Activated CD4-positive, alpha-beta T cell treated with anti-CD3 and anti-CD28 coated beads for 36 hours (primary cell): ENCODE measurements around the gene ARHGAP23. TPM values are rescaled to one million over a fixed set of nuclear protein-coding genes. Genes with fewer than 3 reads are reported as not detected.
"Not testable (repeated sequence)": the region's sequence is repeated elsewhere in the genome, so short reads cannot be mapped to it uniquely, and the experiment has no call there.

Experiments
- ATAC-seq: fragments of 200-7000 bp; cut with Tn5 transposase; one replicate; pipeline ENCODE4 v1.10.0; 2021; ENCODE audit warnings: mild to moderate bottlenecking, moderate library complexity
- CTCF ChIA-PET: fragments of 350-600 bp; sonication (Branson Sonifier 250); formaldehyde crosslinking; loops from one replicate; lab custom pipeline; 2021; ENCODE audit warnings: antibody characterized with exemption; lab: Charles Lee
- POLR2A ChIA-PET: fragments of 350-600 bp; sonication (Branson Sonifier 250); formaldehyde crosslinking; loops from one replicate; lab custom pipeline; 2021; ENCODE audit warnings: antibody characterized with exemption, inconsistent platforms; lab: Charles Lee
- DNase-seq: peaks from one replicate; pipeline ENCODE4 v3.0.0-alpha.2; 2020
- H3K27ac Mint-ChIP-seq: one replicate; pipeline ENCODE4 v1.8.0; 2021; ENCODE audit warnings: mixed read lengths
- H3K27me3 Mint-ChIP-seq: one replicate; pipeline ENCODE4 v1.8.0; 2021; ENCODE audit warnings: mixed read lengths
- H3K36me3 Mint-ChIP-seq: one replicate; pipeline ENCODE4 v1.8.0; 2021; ENCODE audit warnings: low read depth, mixed read lengths
- H3K4me1 Mint-ChIP-seq: one replicate; pipeline ENCODE4 v1.8.0; 2021; ENCODE audit warnings: mixed read lengths
- H3K4me3 Mint-ChIP-seq: one replicate; pipeline ENCODE4 v1.8.0; 2021; ENCODE audit warnings: mild to moderate bottlenecking, moderate library complexity, mixed read lengths
- H3K9me3 Mint-ChIP-seq: one replicate; pipeline ENCODE4 v1.8.0; 2021; ENCODE audit warnings: low read depth, mixed read lengths
- intact Hi-C, 2 experiments: fragments of 100-400 bp; cut with DNase I in 1 of 2; cut with micrococcal nuclease in 1 of 2; formaldehyde crosslinking; loops; one replicate each; pipeline versions ENCODE4 v1.14.2 to v1.15.1; 2022 to 2024; cut with DNase I, micrococcal nuclease
- total RNA-seq, 2 experiments: library from RNA; stranded (reverse); gene quantifications; one replicate each; pipeline ENCODE4 v1.2.3, GENCODE V29; 2021

Gene ARHGAP23
- total RNA-seq, 2 experiments from 2014 or later, result 0.55 to 0.86 TPM

- Mint-ChIP-seq H3K27me3 (no peaks in the 10 kb centered on the region), H3K9me3 (no peaks in the 10 kb centered on the region), H3K4me1 (no peaks in the 10 kb centered on the region), H3K36me3 (no peaks in the 10 kb centered on the region), H3K27ac (no peak overlapping the region), H3K4me3 (no peak overlapping the region)
- DNase-seq, result no peak
- ATAC-seq, result no peak
- CTCF ChIA-PET, result interaction anchor here (1.6 kb wide), 1 partner anchor 25 kb away, joined by 3 read pairs; no protein-coding TSS in a partner anchor
- POLR2A ChIA-PET, result no interaction called here
- intact Hi-C loops, result no loop called here
These were observed 36.6 kb downstream of the ARHGAP23 start for GRCh38 chr17:38464723-38465390.

GRCh38 chr17:38465391-38466345, 37.4 kb downstream of the ARHGAP23 start:
- DNase-seq, result no peak
- Mint-ChIP-seq H3K36me3 (no peaks in the 10 kb centered on the region), H3K27ac (no peak overlapping the region), H3K9me3 (no peaks in the 10 kb centered on the region), H3K4me1 (no peaks in the 10 kb centered on the region), H3K27me3 (no peaks in the 10 kb centered on the region), H3K4me3 (no peak overlapping the region)
- POLR2A ChIA-PET, result no interaction called here
- CTCF ChIA-PET, result interaction anchor here (1.6 kb wide), 1 partner anchor 25 kb away, joined by 3 read pairs; no protein-coding TSS in a partner anchor
- no peak for ATAC-seq
- intact Hi-C loops, result no loop called here

- Mint-ChIP-seq H3K9me3 (no peaks in the 10 kb centered on the region), H3K4me1 (no peaks in the 10 kb centered on the region), H3K4me3 (no peak overlapping the region), H3K27ac (no peak overlapping the region), H3K27me3 (no peaks in the 10 kb centered on the region), H3K36me3 (no peaks in the 10 kb centered on the region)
- CTCF ChIA-PET, result no interaction called here
- intact Hi-C loops, result no loop called here
- POLR2A ChIA-PET, result no interaction called here
- no peak for ATAC-seq
- no peak for DNase-seq
These were observed 38.4 kb downstream of the ARHGAP23 start for GRCh38 chr17:38466346-38467315.

- H3K27ac Mint-ChIP-seq, result no peak overlapping the region
These were observed 39.2 kb downstream of the ARHGAP23 start for GRCh38 chr17:38467491-38467890.

GRCh38 chr17:38469875-38470274, 41.6 kb downstream of the ARHGAP23 start:
- H3K27ac Mint-ChIP-seq, result no peak overlapping the region
- CTCF ChIA-PET, result no interaction called here

More at GRCh38 chr17:38467491-38467890, 39.2 kb downstream of the ARHGAP23 start:
- ATAC-seq (no peak), DNase-seq (no peak)
- no peaks in the 10 kb centered on the region for H3K9me3 Mint-ChIP-seq
- H3K36me3 Mint-ChIP-seq, result no peaks in the 10 kb centered on the region
- H3K27me3 Mint-ChIP-seq, result no peaks in the 10 kb centered on the region
- intact Hi-C loops, result no loop called here
- CTCF ChIA-PET, result no interaction called here
- POLR2A ChIA-PET, result no interaction called here
- no peaks in the 10 kb centered on the region for H3K4me1 Mint-ChIP-seq
- H3K4me3 Mint-ChIP-seq, result no peak overlapping the region

GRCh38 chr17:38471253-38471652, 43.0 kb downstream of the ARHGAP23 start:
- CTCF ChIA-PET, result interaction anchor here (0.6 kb wide), 1 partner anchor 47 kb away, joined by 5 read pairs; no protein-coding TSS in a partner anchor
- POLR2A ChIA-PET, H3K27me3 Mint-ChIP-seq, ATAC-seq, intact Hi-C loops, H3K36me3 Mint-ChIP-seq, DNase-seq, H3K9me3 Mint-ChIP-seq, H3K27ac Mint-ChIP-seq, H3K4me3 Mint-ChIP-seq, H3K4me1 Mint-ChIP-seq: not testable (repeated sequence)

More at GRCh38 chr17:38469875-38470274, 41.6 kb downstream of the ARHGAP23 start:
- POLR2A ChIA-PET, result no interaction called here
- H3K4me3 Mint-ChIP-seq, result no peak overlapping the region
- H3K36me3 Mint-ChIP-seq, result no peaks in the 10 kb centered on the region
- H3K27me3 Mint-ChIP-seq, result no peaks in the 10 kb centered on the region
- no peak for ATAC-seq
- intact Hi-C loops, result no loop called here
- H3K4me1 Mint-ChIP-seq, result no peaks in the 10 kb centered on the region
- H3K9me3 Mint-ChIP-seq, result no peaks in the 10 kb centered on the region
- DNase-seq, result no peak

GRCh38 chr17:38474666-38475065, 46.4 kb downstream of the ARHGAP23 start:
- ATAC-seq, H3K9me3 Mint-ChIP-seq, H3K27me3 Mint-ChIP-seq, CTCF ChIA-PET, H3K27ac Mint-ChIP-seq, H3K4me1 Mint-ChIP-seq, H3K4me3 Mint-ChIP-seq, H3K36me3 Mint-ChIP-seq, intact Hi-C loops, POLR2A ChIA-PET: not testable (repeated sequence)
- DNase-seq, result peak; percentile 29

GRCh38 chr17:38476549-38476948, 48.3 kb downstream of the ARHGAP23 start:
- intact Hi-C loops, result no loop called here
- Mint-ChIP-seq H3K27ac (no peak overlapping the region), H3K36me3 (no peaks in the 10 kb centered on the region), H3K4me1 (no peaks in the 10 kb centered on the region), H3K9me3 (no peaks in the 10 kb centered on the region), H3K27me3 (no peaks in the 10 kb centered on the region), H3K4me3 (no peak overlapping the region)
- POLR2A ChIA-PET, result no interaction called here
- CTCF ChIA-PET, result no interaction called here
- DNase-seq (no peak), ATAC-seq (no peak)

- DNase-seq, POLR2A ChIA-PET, CTCF ChIA-PET, H3K36me3 Mint-ChIP-seq, H3K4me3 Mint-ChIP-seq, H3K27me3 Mint-ChIP-seq, H3K27ac Mint-ChIP-seq, ATAC-seq, H3K4me1 Mint-ChIP-seq, H3K9me3 Mint-ChIP-seq, intact Hi-C loops: not testable (repeated sequence)
These were observed 49.2 kb downstream of the ARHGAP23 start for GRCh38 chr17:38477417-38477816.

- CTCF ChIA-PET, H3K4me3 Mint-ChIP-seq, H3K27ac Mint-ChIP-seq, H3K36me3 Mint-ChIP-seq, intact Hi-C loops, ATAC-seq, H3K9me3 Mint-ChIP-seq, POLR2A ChIA-PET, DNase-seq, H3K27me3 Mint-ChIP-seq, H3K4me1 Mint-ChIP-seq: not testable (repeated sequence)
These were observed 49.7 kb downstream of the ARHGAP23 start for GRCh38 chr17:38477951-38478350.

GRCh38 chr17:38478667-38479066, 50.4 kb downstream of the ARHGAP23 start:
- DNase-seq, ATAC-seq, H3K27me3 Mint-ChIP-seq, H3K36me3 Mint-ChIP-seq, POLR2A ChIA-PET, CTCF ChIA-PET, H3K9me3 Mint-ChIP-seq, H3K4me3 Mint-ChIP-seq, intact Hi-C loops, H3K27ac Mint-ChIP-seq, H3K4me1 Mint-ChIP-seq: not testable (repeated sequence)
